GM12878 (cell line): ENCODE results near the gene HAVCR1. TPM values are rescaled to one million over a fixed set of nuclear protein-coding genes. Genes with fewer than 3 reads are reported as not detected.

Experiments used
- ATAC-seq: fragments of 200-7000 bp; cut with Tn5 transposase; 3 replicates; pipeline ENCODE4 v1.9.1; 2020; ENCODE audit warnings: mild to moderate bottlenecking, moderate library complexity
- BruUV-seq: library from RNA; stranded (reverse); fragments of 400-500 nt; replicated peaks from 2 replicates; lab custom pipeline; 2021; lab: Mats Ljungman, UMichigan
- CTCF ChIA-PET: fragments of 300-600 bp; sonication (Branson Sonifier 250); formaldehyde crosslinking; extraction: SDS; loops from one replicate; lab custom pipeline; 2021; ENCODE audit warnings: inconsistent platforms; lab: Yijun Ruan, JAX
- POLR2A ChIA-PET: fragments of 350-600 bp; formaldehyde crosslinking; extraction: SDS; loops from one replicate; lab custom pipeline; 2021; ENCODE audit warnings: inconsistent platforms; lab: Charles Lee
- RAD21 ChIA-PET: fragments of 300-600 bp; sonication (Branson Sonifier 250); formaldehyde crosslinking; loops from one replicate; lab custom pipeline; 2023; ENCODE audit warnings: antibody characterized with exemption; ENCODE audit not compliant: unreplicated experiment; lab: Charles Lee
- SMC1A ChIA-PET: fragments of 300-600 bp; sonication (Branson Sonifier 250); formaldehyde crosslinking; loops from one replicate; lab custom pipeline; 2023; ENCODE audit not compliant: unreplicated experiment, uncharacterized antibody; lab: Charles Lee
- DNase-seq: peaks from one replicate; pipeline ENCODE4 v3.0.0-alpha.2; 2011; ENCODE audit warnings: low read depth, low spot score
- FAIRE-seq: peaks from 3 replicates; lab custom pipeline; 2011; peaks lifted over from hg19 to GRCh38; lab: Jason Lieb, UNC
- H2AFZ ChIP-seq: 2 replicates; pipeline ENCODE4 v1.6.0; 2011; ENCODE audit warnings: low read depth, low read length, control low read depth; ENCODE audit not compliant: control insufficient read depth
- H3K27ac ChIP-seq: 2 replicates; pipeline ENCODE4 v1.5.1; 2011; ENCODE audit warnings: control low read depth; ENCODE audit not compliant: control insufficient read depth, insufficient read depth
- H3K27me3 ChIP-seq, 2 experiments: replicated peaks in 1 of 2; 2 replicates each; pipeline versions ENCODE4 v1.6.0 to v1.6.1; 2011; ENCODE audit warnings: low read length in 1 of 2; ENCODE audit not compliant: control insufficient read depth in 2 of 2, insufficient read depth in 2 of 2
- H3K36me3 ChIP-seq, 2 experiments: 2 replicates each; pipeline ENCODE4 v1.5.1; 2011; ENCODE audit warnings: low read length in 1 of 2; ENCODE audit not compliant: control insufficient read depth in 2 of 2, insufficient read depth in 2 of 2
- H3K4me1 ChIP-seq: 2 replicates; pipeline ENCODE4 v1.6.1; 2011; ENCODE audit warnings: mild to moderate bottlenecking, low read length, moderate library complexity, mixed read lengths; ENCODE audit not compliant: control insufficient read depth, insufficient read depth
- H3K4me2 ChIP-seq: 2 replicates; pipeline ENCODE4 v1.6.0; 2011; ENCODE audit warnings: control low read depth; ENCODE audit not compliant: control insufficient read depth, insufficient read depth
- H3K4me3 ChIP-seq: fragments of 200-600 bp; sonication (generic); 2 replicates; pipeline ENCODE4 v1.5.1; 2016
- H3K79me2 ChIP-seq: 2 replicates; pipeline ENCODE4 v1.6.0; 2011; ENCODE audit warnings: low read length; ENCODE audit not compliant: control insufficient read depth, insufficient read depth
- H3K9ac ChIP-seq: 2 replicates; pipeline ENCODE4 v1.8.0; 2011; ENCODE audit warnings: low read length, control low read depth, mixed read lengths; ENCODE audit not compliant: control insufficient read depth, insufficient read depth
- H3K9me3 ChIP-seq: replicated peaks from 3 replicates; pipeline ENCODE4 v1.5.1; 2011; ENCODE audit warnings: mild to moderate bottlenecking, low read length; ENCODE audit not compliant: control insufficient read depth, insufficient read depth
- H4K20me1 ChIP-seq: 2 replicates; pipeline ENCODE4 v1.6.0; 2011; ENCODE audit not compliant: control insufficient read depth, insufficient read depth
- CHD4 ChIP-seq: fragments of 200-600 bp; sonication (generic); IDR thresholded peaks from 2 replicates; pipeline ENCODE4 v1.6.1; 2016; ENCODE audit warnings: mild to moderate bottlenecking
- CTCF ChIP-seq, 3 experiments: IDR thresholded peaks in 2 of 3; conservative IDR thresholded peaks in 1 of 3; 2 replicates each; pipeline ENCODE4 v1.5.1; 2011; ENCODE audit warnings: low read depth in 3 of 3, low read length in 3 of 3, mild to moderate bottlenecking in 3 of 3, control low read depth in 2 of 3, moderate library complexity in 2 of 3, inconsistent platforms in 1 of 3, mixed read lengths in 1 of 3; ENCODE audit not compliant: control insufficient read depth in 2 of 3, insufficient read depth in 1 of 3; ENCODE audit errors: extremely low read depth in 1 of 3
- E4F1 ChIP-seq: fragments of 450-650 bp; IDR thresholded peaks from 2 replicates; pipeline ENCODE4 v1.6.1; 2018; ENCODE audit warnings: borderline replicate concordance, mild to moderate bottlenecking; ENCODE audit not compliant: partially characterized antibody
- MEF2B ChIP-seq: fragments of 450-650 bp; IDR thresholded peaks from 2 replicates; pipeline ENCODE4 v1.6.1; 2018; ENCODE audit warnings: mild to moderate bottlenecking, moderate library complexity; ENCODE audit not compliant: partially characterized antibody, poor library complexity, severe bottlenecking
- PAX5 ChIP-seq: IDR thresholded peaks from 2 replicates; pipeline ENCODE4 v1.6.1; 2011; ENCODE audit warnings: low read depth, low read length, borderline replicate concordance
- WGBS: methylation state at CpG from one replicate; pipeline ENCODE4 v1.1.6; 2016; ENCODE audit warnings: low lambda C conversion rate; ENCODE audit not compliant: insufficient replicate concordance, insufficient coverage; ENCODE audit errors: missing lambda C conversion rate; 5-methylcytosine and 5-hydroxymethylcytosine counted together
- in situ Hi-C: fragments of 300-500 bp; cut with MboI; formaldehyde crosslinking; loops from 9 replicates; pipeline ENCODE4 v1.14.3; 2018; ENCODE audit warnings: mixed read lengths
- intact Hi-C: fragments of 100-400 bp; cut with micrococcal nuclease; formaldehyde crosslinking; loops from one replicate; pipeline ENCODE4 v1.14.2; 2022; ENCODE audit not compliant: unreplicated experiment
- polyA plus RNA-seq, 11 experiments: library from polyadenylated mRNA; depleted of rRNA in 4 of 11; unstranded in 6 of 11; stranded (reverse) in 5 of 11; fragments of >200 nt; fragmentation: Nextera tagmentation in 4 of 11; fragmentation: Illumina TruSeq in 1 of 11; extraction: Ambion mirVana in 4 of 11; extraction: Trizol in 1 of 11; gene quantifications; 1 replicate in 1 of 11; 2 replicates in 10 of 11; pipeline versions ENCODE4 v1.2.1 to v1.2.3, GENCODE V29; 2011 to 2016; ENCODE audit warnings: inconsistent platforms in 2 of 11, missing spikeins in 2 of 11, low read depth in 1 of 11
- total RNA-seq, 4 experiments: library from RNA; depleted of rRNA in 3 of 4; stranded (reverse); fragments of >200 nt in 3 of 4; fragmentation: Illumina TruSeq in 1 of 4; extraction: Trizol in 1 of 4; gene quantifications; 2 replicates each; pipeline versions ENCODE4 v1.2.1 to v1.2.3, GENCODE V29; 2013 to 2021

Gene HAVCR1
- total and polyA plus RNA-seq, 10 of the 15 experiments (the other 5 are each of a cell fraction or from before 2014, with no cell fraction given): 0.08 to 0.45 TPM; not detected in 8

DNA sequence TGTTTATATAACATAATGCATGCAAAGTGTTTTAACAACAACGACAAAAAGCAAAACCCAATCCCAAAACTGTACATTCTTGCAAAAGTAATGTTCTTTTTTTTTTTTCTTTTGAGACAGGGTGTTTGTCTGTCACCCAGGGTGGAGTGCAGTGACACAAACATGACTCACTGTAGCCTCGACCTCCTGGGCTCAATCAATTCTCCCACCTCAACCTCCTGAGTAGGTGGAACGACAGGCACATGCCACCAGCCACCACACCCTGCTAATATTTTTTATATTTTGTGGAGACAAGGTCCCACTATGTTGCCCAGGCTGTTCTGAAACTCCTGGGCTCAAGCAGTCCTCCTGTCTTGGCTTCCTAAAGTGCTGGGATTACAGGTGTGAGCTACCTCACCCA lies 13.6 kb upstream of the HAVCR1 start (continued):
- TF ChIP-seq E4F1 (no peak), MEF2B (no peak), PAX5 (no peak)

DNA sequence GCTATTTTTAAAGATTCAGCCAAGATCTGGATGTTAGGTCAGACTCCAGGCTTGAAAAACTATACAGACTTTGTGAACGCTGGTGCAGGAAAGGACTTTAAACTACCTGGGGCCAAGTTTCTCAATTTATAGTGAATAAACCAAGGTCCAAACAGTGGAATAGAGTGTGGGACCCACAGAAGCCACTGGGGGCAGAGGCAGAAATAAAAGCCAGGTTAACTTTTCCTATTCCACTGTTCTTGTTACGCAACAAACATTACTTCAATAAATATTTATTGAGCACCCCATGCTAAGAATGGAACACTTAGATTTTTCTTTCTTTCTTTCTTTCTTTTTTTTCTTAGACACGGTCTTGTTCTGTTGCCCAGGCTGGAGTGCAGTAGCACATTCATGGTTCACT lies 11.0 kb upstream of the HAVCR1 start:
- no peak for ATAC-seq
- no peaks in the 10 kb centered on the region for H3K4me1 ChIP-seq
- H3K27ac ChIP-seq: no peak overlapping the region
- intact Hi-C loops: no loop called here
- in situ Hi-C loops: no loop called here
- H3K4me2 ChIP-seq: no peak overlapping the region
- no peaks in the 10 kb centered on the region for H3K79me2 ChIP-seq
- H2AFZ ChIP-seq: no peak overlapping the region
- no peak overlapping the region for H3K4me3 ChIP-seq
- BruUV-seq: no TSS peak
- ChIA-PET SMC1A (no interaction called here), RAD21 (no interaction called here), CTCF (no interaction called here), POLR2A (no interaction called here)
- H4K20me1 ChIP-seq: no peaks in the 10 kb centered on the region
- peak in 2 of 3 experiments; percentile 9; a peak in 1 of 6 replicates for TF ChIP-seq CTCF (IDR thresholded peaks at IDR 0.05 in 2 of 3, conservative IDR thresholded peaks at IDR 0.05 in 1 of 3; ENCODE audit: control insufficient read depth in 2 of 3, extremely low read depth in 1 of 3, insufficient read depth in 1 of 3, low read depth in 3 of 3, low read length in 3 of 3)
- TF ChIP-seq CHD4: no peak
- H3K9me3 ChIP-seq: no peaks in the 10 kb centered on the region
- no peak for FAIRE-seq
- no peak overlapping the region for H3K9ac ChIP-seq
- no peaks in the 10 kb centered on the region for H3K27me3 ChIP-seq
- DNase-seq: no peak
- no peaks in the 10 kb centered on the region for H3K36me3 ChIP-seq
- 82% methylated on average over 3 of the region's 3 CpGs for WGBS
